ENCODE results near the gene HOOK2. TPM values are rescaled to one million over a fixed set of nuclear protein-coding genes. Genes with fewer than 3 reads are reported as not detected.

HOOK2 gene
- total RNA-seq, 1 experiment from 2014 or later = 14.3 TPM

DNA sequence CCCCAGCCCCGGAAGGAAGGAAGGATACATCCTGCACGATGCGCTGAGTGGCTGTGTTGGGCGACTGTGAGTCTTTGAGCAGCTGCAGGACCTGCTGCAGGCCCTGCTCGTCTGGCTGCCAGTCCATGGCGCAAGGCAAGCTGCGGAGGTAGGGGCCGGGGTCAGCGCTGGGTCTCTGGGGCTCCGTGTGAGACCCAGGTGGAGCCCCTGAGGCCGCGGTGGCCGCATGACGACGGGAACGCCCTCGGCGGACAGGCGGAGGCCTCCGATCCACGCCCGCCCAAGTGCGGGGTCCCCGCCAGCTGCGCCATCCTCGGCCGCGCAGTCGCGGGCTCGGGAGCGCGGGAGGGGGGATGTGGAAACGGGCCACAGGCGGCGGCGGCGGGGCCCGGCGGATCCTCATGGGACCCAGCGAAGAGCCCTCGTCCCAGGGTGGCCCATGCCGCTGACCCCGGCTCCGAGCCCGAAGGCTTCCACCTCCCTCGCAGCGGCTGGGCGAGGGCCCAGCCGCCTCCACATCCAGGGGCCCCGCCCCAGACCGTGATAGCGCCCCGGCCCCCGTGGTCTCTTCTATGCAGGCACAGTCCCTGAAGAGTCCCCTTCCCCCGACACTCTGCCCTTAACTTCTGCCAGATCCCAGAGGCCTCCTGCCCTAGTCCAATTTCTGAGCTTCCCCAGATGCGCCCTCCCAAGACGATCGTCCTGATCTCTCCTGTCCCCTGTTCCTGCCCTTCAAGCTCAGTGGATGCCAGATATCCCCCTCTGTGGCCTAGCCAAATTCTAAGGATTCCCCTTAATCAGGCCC is 54.3 kb downstream of the HOOK2 start:
- Histone ChIP-seq H3K4me3 (ENCODE audit: low read depth in 2 of 2, low read length in 2 of 2) (peak overlapping the region; percentile 83 to 96), H3K27me3 (ENCODE audit: control insufficient read depth, insufficient read depth, low read length) (no peaks in the 10 kb centered on the region), H3K9me3 (ENCODE audit: control insufficient read depth, insufficient read depth, low read depth, low read length) (no peaks in the 10 kb centered on the region), H3K4me1 (ENCODE audit: control insufficient read depth, insufficient read depth, low read length) (peaks cover 5% of the 10 kb centered on the region), H3K36me3 (ENCODE audit: control insufficient read depth, insufficient read depth, low read length) (peaks cover 3% of the 10 kb centered on the region), H3K27ac (ENCODE audit: low read length) (peak overlapping the region; percentile 98)
- POLR2A ChIA-PET = interaction anchor here (0.6 kb wide), 1 partner anchor 82 kb away, joined by 3 read pairs; no protein-coding TSS in a partner anchor
- DNase-seq (ENCODE audit: low read depth, low spot score) (no peak), ATAC-seq (peak; percentile 11; the same call in 1 of the 2 replicates)
- intact Hi-C loops (cut with micrococcal nuclease; ENCODE audit: unreplicated experiment) (no loop called here), in situ Hi-C loops (cut with HindIII; ENCODE audit: low pct_unique_long_range_greater_than_20kb, low sequenced_read_pairs) (no loop called here)
- TF ChIP-seq, protein P1, sequence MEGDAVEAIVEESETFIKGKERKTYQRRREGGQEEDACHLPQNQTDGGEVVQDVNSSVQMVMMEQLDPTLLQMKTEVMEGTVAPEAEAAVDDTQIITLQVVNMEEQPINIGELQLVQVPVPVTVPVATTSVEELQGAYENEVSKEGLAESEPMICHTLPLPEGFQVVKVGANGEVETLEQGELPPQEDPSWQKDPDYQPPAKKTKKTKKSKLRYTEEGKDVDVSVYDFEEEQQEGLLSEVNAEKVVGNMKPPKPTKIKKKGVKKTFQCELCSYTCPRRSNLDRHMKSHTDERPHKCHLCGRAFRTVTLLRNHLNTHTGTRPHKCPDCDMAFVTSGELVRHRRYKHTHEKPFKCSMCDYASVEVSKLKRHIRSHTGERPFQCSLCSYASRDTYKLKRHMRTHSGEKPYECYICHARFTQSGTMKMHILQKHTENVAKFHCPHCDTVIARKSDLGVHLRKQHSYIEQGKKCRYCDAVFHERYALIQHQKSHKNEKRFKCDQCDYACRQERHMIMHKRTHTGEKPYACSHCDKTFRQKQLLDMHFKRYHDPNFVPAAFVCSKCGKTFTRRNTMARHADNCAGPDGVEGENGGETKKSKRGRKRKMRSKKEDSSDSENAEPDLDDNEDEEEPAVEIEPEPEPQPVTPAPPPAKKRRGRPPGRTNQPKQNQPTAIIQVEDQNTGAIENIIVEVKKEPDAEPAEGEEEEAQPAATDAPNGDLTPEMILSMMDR (IDR thresholded peaks at IDR 0.05) = no peak
- no peak for TF ChIP-seq TCF7L2 (IDR thresholded peaks at IDR 0.05; ENCODE audit: low read depth, low read length)
- TF ChIP-seq SIN3A (IDR thresholded peaks at IDR 0.05; ENCODE audit: borderline replicate concordance, insufficient read depth, low read depth, low read length) = no peak
- TF ChIP-seq POLR2AphosphoS5 (IDR thresholded peaks at IDR 0.05; ENCODE audit: low read depth, low read length) = no peak; the same call in 1 of the 2 replicates
- TF ChIP-seq, protein P2, sequence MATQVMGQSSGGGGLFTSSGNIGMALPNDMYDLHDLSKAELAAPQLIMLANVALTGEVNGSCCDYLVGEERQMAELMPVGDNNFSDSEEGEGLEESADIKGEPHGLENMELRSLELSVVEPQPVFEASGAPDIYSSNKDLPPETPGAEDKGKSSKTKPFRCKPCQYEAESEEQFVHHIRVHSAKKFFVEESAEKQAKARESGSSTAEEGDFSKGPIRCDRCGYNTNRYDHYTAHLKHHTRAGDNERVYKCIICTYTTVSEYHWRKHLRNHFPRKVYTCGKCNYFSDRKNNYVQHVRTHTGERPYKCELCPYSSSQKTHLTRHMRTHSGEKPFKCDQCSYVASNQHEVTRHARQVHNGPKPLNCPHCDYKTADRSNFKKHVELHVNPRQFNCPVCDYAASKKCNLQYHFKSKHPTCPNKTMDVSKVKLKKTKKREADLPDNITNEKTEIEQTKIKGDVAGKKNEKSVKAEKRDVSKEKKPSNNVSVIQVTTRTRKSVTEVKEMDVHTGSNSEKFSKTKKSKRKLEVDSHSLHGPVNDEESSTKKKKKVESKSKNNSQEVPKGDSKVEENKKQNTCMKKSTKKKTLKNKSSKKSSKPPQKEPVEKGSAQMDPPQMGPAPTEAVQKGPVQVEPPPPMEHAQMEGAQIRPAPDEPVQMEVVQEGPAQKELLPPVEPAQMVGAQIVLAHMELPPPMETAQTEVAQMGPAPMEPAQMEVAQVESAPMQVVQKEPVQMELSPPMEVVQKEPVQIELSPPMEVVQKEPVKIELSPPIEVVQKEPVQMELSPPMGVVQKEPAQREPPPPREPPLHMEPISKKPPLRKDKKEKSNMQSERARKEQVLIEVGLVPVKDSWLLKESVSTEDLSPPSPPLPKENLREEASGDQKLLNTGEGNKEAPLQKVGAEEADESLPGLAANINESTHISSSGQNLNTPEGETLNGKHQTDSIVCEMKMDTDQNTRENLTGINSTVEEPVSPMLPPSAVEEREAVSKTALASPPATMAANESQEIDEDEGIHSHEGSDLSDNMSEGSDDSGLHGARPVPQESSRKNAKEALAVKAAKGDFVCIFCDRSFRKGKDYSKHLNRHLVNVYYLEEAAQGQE (IDR thresholded peaks at IDR 0.05; ENCODE audit: insufficient read depth in 1 of 2, low read depth in 2 of 2, low read length in 1 of 2) = no peak
- CTCF ChIA-PET = interaction anchor here (0.9 kb wide), 1 partner anchor 39 kb away, joined by 3 read pairs; no protein-coding TSS in a partner anchor
- no TSS peak for BruUV-seq (replicated peaks)

DNA sequence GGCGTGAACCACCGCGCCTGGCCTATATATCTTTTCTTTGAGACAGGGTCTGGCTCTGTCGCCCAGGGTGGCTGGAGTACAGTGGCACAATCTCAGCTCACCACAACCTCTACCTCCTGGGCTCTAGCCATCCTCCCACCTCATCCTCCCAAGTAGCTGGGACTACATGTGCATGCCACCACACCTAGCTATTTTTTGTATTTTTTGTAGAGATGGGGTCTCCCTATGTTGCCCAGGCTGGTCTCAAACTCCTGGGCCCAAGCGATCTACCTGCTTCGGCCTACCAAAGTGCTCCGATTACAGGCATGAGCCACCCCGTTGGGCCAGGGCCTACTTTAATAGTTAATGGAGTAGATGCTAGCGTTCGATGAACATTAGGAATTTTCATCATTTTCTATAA is 55.1 kb downstream of the HOOK2 start:
- no TSS peak for BruUV-seq (replicated peaks)
- H3K27ac ChIP-seq (ENCODE audit: low read length) = peak overlapping the region; percentile 98
- peaks cover 5% of the 10 kb centered on the region for H3K4me1 ChIP-seq (ENCODE audit: control insufficient read depth, insufficient read depth, low read length)
- in situ Hi-C loops (cut with HindIII; ENCODE audit: low pct_unique_long_range_greater_than_20kb, low sequenced_read_pairs) (no loop called here), intact Hi-C loops (cut with micrococcal nuclease; ENCODE audit: unreplicated experiment) (no loop called here)
- peak overlapping the region; percentile 83 to 96 for H3K4me3 ChIP-seq (ENCODE audit: low read depth in 2 of 2, low read length in 2 of 2)
- ATAC-seq (no peak), DNase-seq (ENCODE audit: low read depth, low spot score) (no peak)
- no peaks in the 10 kb centered on the region for H3K9me3 ChIP-seq (ENCODE audit: control insufficient read depth, insufficient read depth, low read depth, low read length)
- peaks cover 3% of the 10 kb centered on the region for H3K36me3 ChIP-seq (ENCODE audit: control insufficient read depth, insufficient read depth, low read length)
- ChIA-PET CTCF (no interaction called here), POLR2A (no interaction called here)
- H3K27me3 ChIP-seq (ENCODE audit: control insufficient read depth, insufficient read depth, low read length) = no peaks in the 10 kb centered on the region
- TF ChIP-seq POLR2AphosphoS5 (IDR thresholded peaks at IDR 0.05; ENCODE audit: low read depth, low read length) = no peak
- no peak for TF ChIP-seq TCF7L2 (IDR thresholded peaks at IDR 0.05; ENCODE audit: low read depth, low read length)
- TF ChIP-seq, protein P1 (IDR thresholded peaks at IDR 0.05) = no peak
- TF ChIP-seq SIN3A (IDR thresholded peaks at IDR 0.05; ENCODE audit: borderline replicate concordance, insufficient read depth, low read depth, low read length) = no peak
- TF ChIP-seq, protein P2 (IDR thresholded peaks at IDR 0.05; ENCODE audit: insufficient read depth in 1 of 2, low read depth in 2 of 2, low read length in 1 of 2) = no peak

Measured in Panc1 (cell line).